ENCODE measurements around the gene SPATA24. TPM values are rescaled to one million over a fixed set of nuclear protein-coding genes. Genes with fewer than 3 reads are reported as not detected.
"Not testable (repeated sequence)": the region's sequence is repeated elsewhere in the genome, so short reads cannot be mapped to it uniquely, and the experiment has no call there.

The SPATA24 gene
- total RNA-seq, 1 experiment from 2014 or later, result 18.7 TPM

DNA sequence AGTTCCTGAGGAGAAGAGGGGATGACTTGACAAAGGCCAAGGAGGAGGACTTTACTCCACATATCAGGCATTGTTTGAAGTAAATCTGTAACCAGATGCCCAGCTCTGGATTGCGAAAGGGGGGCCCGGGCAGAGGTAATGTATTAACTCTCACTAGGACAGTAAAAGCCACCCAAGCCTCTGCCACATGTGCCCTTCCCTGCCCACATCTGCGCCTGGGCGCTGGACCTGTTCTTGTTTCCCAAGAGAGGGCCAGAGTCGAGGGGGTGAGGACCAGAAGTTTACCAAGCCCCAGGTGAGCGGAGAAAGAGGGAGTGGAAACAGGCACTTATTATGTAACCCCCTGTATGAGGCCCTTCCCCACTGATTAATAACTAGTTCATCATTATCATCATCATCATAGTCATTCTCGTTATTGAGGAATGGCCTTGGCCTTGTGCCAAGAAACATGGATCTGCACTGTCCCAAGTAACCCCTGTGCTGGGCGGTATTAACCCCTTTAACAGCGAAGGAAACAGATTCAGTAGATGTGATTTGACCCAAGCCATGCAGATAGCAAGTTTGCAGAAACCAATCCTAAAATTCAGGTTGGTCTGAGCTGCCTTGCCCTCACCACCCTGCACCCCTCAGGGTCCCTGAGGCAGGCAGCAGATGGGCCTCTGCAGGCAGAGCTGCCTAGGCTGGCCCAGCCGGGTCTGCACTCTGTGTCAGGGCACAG lies 20.5 kb downstream of the SPATA24 start, which contains the start of gene SLC23A1:
Gene SLC23A1 (minus strand): TSS at position 23 of the 718 bp plus-strand sequence. CDS start 44 bp downstream, outside the sequence.
- no peak for DNase-seq (ENCODE audit: low spot score)

DNA sequence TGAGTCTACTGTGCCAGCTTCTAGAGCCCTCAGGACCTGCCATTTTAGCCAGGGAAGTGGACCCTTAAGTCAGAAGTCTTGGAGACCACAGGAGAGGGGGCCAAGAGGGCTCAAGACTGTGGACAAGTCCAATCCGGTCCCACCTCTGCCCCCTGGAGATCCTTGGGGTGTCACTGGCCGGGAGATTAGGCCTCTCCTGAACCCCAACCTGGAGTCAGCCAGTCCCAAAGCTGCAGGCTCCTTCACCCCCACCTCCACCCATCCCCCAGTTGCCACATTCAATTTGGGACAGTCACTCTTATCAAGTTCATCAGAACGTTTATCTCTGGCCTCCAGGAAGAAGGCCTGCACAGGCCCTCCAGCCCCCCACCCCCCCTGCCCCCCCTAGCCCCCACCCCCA lies 21.1 kb downstream of the SPATA24 start:
- DNase-seq (ENCODE audit: low spot score), result no peak

- DNase-seq (ENCODE audit: low spot score), result no peak
Observed at GRCh38 chr5:139381837-139382761, 21.8 kb downstream of the SPATA24 start.

GRCh38 chr5:139379626-139380449 lies 24.1 kb downstream of the SPATA24 start:
- DNase-seq (ENCODE audit: low spot score), result no peak

DNA sequence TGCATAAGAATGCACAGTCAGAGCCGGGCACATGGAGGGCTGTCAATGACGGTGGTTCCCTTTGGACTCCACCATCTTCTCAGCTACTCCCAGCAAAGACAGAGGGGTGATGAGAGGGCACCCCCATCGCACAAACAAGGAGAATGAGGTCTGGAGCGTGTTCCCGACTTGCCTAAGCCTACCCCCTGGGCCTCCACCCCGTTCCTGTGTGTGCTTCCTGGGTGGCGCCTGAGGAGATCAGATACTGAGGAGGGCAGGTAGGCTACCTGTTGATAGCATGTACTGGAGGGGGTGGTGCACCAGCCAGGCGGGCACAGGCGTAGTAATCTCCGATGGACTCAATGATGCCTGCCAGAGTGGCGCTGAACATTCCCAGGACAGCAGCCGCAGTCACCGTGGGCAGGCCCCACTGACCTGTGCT lies 24.9 kb downstream of the SPATA24 start:
- DNase-seq (ENCODE audit: low spot score), result no peak

- no peak for DNase-seq (ENCODE audit: low spot score)
Observed at GRCh38 chr5:139378101-139378825, 25.6 kb downstream of the SPATA24 start.

GRCh38 chr5:139377226-139377625 lies 26.7 kb downstream of the SPATA24 start:
- no peak for DNase-seq (ENCODE audit: low spot score)

DNA sequence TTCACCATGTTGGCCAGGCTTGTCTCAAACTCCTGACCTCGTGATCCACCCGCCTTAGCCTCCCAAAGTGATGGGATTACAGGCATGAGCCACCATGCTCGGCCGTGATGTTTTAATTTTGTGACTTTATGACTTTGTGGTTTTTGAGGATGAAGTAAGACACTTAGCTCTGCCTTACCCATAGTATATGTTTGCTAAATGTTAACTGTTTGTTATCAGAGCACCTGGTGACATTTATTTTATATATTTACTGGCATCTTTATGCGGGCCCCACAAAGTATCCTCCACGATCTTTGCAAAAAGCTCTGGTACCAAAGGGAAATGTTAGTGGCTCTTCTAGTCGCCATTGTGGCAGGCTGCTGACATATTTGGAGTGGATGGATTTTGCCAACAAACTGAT lies 27.5 kb downstream of the SPATA24 start:
- DNase-seq (ENCODE audit: low spot score), result no peak

GRCh38 chr5:139374909-139375308 lies 29.0 kb downstream of the SPATA24 start:
- DNase-seq (ENCODE audit: low spot score), result no peak

DNA sequence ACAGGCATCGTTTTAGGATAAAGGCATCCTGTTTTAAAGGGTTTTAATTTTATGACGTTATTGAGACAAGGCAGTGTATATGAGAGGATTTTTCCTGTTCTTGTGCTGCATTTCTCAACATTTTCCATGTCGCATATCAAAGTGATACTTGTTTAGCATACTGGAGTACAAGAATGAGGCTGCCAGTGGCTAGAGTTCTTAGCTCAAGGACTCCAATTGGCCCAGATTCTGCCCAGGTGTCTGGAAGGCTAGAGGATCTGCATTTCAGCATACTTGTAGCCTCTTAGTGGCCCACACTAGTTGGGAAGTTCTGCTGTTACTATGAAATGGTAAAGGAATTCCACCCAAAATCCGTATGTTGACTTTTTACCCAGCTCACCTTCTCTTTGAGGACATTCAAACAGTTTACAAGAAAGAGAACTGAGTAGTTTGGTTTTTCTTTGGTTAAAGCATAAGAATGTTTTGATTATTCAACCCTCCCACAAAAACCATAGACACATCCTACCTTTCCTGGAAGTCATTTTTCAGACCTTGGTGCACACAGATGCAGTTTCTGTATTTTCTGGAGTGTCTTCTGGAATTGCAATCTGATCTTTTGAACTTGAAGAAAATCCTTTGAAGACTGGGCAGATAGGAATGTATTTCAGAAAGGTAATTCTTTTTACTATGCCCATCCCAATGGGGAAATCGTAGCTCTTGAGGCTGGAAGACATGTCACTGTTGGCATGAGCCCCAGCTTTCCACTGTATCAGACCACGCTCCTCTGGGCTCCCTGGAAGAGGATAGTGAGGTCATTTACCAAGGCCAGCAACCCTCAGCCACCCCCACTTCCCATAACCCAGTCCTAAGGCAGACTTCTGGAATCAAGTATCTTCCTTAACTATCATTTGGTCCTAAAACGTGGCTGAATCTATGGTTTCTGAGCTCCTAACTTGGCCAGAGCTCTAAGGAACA lies 32.1 kb downstream of the SPATA24 start:
- DNase-seq (ENCODE audit: low spot score), result no peak

- DNase-seq (ENCODE audit: low spot score), result no peak
Observed at GRCh38 chr5:139369181-139369580, 34.7 kb downstream of the SPATA24 start.

DNA sequence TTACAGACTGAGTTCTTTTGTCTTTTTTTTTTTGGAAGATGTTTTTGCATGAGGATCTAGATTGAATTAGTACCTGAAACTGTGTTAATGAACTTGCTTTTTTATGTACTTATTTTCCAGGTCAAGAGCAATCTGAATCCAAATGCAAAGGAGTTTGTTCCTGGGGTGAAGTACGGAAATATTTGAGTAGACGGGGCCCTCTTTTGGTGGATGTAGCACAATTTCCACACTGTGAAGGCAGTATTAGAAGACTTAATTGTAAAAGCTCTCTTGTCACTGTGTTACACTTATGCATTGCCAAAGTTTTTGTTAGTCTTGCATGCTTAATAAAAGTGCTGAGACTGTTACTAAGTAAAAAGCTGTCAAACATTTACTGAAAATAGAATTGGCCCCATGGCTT lies 35.3 kb downstream of the SPATA24 start:
- DNase-seq (ENCODE audit: low spot score), result no peak

GRCh38 chr5:139364466-139364865 lies 39.4 kb downstream of the SPATA24 start:
- DNase-seq (ENCODE audit: low spot score), result no peak

GRCh38 chr5:139363937-139364336 lies 40.0 kb downstream of the SPATA24 start:
- DNase-seq (ENCODE audit: low spot score), result no peak

DNA sequence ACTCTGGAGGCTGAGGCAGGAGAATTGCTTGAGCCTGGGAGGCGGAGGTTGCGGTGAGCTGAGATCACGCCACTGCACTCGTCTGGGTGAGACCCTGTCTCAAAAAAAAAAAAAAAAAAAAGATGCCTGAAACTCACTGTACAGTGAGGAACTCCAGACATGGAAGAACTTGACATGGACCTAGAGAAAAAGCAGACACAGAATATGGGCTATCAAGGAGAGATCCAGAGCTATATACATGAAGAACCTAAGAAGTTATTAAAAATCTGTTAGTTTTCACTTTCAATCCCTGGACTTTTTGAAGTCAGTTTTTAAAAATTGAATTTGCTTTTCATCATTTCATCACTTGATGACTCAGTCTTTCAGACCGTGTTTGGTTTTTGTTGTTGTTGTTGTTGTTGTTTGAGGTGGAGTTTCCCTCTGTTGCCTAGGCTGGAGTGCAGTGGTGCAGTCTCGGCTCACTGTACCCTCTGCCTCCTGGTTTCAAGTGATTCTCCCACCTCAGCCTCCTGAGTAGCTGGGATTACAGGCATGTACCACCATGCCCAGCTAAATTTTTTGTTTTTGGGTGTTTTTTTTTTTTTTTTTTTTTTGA lies 42.0 kb downstream of the SPATA24 start:
- DNase-seq (ENCODE audit: low spot score), result no peak

GRCh38 chr5:139360384-139360783 lies 43.5 kb downstream of the SPATA24 start:
- no peak for DNase-seq (ENCODE audit: low spot score)

DNA sequence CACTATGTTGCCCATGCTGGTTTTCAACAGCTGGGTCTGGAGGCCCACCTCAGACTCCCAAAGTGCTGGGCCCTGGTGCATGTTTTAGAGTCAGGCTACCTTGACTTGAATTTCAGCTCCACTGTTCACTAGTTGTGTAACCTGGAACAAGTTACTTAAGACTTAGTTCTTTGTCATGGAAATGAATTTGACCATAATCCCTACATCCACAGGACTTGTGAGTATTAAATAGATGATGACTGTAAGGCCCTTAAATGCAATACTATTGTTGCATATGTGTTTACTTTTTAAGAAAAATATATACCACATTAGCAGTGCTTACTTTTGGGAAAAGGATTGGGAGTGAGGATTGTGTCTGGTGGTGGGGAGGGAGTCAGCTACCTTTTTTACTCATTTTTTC lies 45.8 kb downstream of the SPATA24 start:
- no peak for DNase-seq (ENCODE audit: low spot score)

- not testable (repeated sequence) for DNase-seq (ENCODE audit: low spot score)
Observed at GRCh38 chr5:139355900-139356299, 48.0 kb downstream of the SPATA24 start.

DNA sequence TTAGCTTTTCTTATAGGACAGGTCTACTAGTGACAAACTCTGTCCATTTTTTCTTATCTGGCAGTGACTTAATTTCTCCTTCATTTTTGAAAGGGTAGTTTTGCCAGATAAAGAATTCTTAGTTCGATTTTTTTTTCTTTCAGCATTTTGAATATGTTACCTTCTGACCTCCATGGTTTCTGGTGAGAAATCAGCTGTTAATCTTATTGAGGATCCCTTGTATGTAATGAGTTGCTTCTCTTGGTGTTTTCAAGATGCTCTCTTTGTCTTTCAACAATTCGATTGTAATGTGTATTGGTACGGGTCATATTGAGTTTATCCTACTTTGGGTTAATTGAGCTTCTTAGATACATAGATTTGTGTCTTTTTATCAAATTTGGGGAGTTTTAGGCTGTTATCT lies 49.7 kb downstream of the SPATA24 start:
- no peak for DNase-seq (ENCODE audit: low spot score)

DNA sequence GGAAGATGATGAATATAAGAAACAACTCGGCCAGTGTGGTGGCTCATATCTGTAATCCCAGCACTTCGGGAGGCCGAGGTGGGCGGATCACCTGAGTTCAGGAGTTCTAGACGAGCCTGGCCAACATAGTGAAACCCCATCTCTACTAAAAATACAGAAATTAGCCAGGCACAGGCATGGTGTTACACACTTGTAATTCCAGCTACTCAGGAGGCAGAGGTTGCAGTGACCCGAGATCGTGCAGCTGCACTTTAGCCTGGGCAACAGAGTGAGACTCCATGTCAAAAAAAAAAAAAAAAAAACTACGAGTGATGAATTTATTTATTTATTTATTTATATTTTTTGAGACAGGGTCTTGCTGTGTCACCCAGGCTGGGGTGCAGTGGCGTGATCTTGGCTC lies 56.0 kb downstream of the SPATA24 start:
- DNase-seq (ENCODE audit: low spot score), result not testable (repeated sequence)

Measured in A172 (cell line).